ENCODE results near the gene RCOR1.

RCOR1 gene

GRCh38 chr14:102749393-102750305 is 157.2 kb downstream of the RCOR1 start:
- no peak overlapping the region for H3K4me3 ChIP-seq (ENCODE audit: low read depth, low read length)
- no peak for TF ChIP-seq CTCF (IDR thresholded peaks at IDR 0.05; ENCODE audit: low read depth, low read length)
- in situ Hi-C loops (cut with HindIII; ENCODE audit: low sequenced_read_pairs) = no loop called here
- no peak for DNase-seq (ENCODE audit: low read depth, low spot score)

- TF ChIP-seq CTCF (IDR thresholded peaks at IDR 0.05; ENCODE audit: low read depth, low read length) = no peak
- H3K4me3 ChIP-seq (ENCODE audit: low read depth, low read length) = no peak overlapping the region
- in situ Hi-C loops (cut with HindIII; ENCODE audit: low sequenced_read_pairs) = no loop called here
- DNase-seq (ENCODE audit: low read depth, low spot score) = no peak
Measured at GRCh38 chr14:102750376-102750775, 157.9 kb downstream of the RCOR1 start.

GRCh38 chr14:102751088-102751487 is 158.6 kb downstream of the RCOR1 start:
- in situ Hi-C loops (cut with HindIII; ENCODE audit: low sequenced_read_pairs) = no loop called here
- TF ChIP-seq CTCF (IDR thresholded peaks at IDR 0.05; ENCODE audit: low read depth, low read length) = no peak
- DNase-seq (ENCODE audit: low read depth, low spot score) = no peak
- no peak overlapping the region for H3K4me3 ChIP-seq (ENCODE audit: low read depth, low read length)

GRCh38 chr14:102752239-102752847 is 159.9 kb downstream of the RCOR1 start:
- in situ Hi-C loops (cut with HindIII; ENCODE audit: low sequenced_read_pairs) = no loop called here
- no peak for TF ChIP-seq CTCF (IDR thresholded peaks at IDR 0.05; ENCODE audit: low read depth, low read length)
- no peak overlapping the region for H3K4me3 ChIP-seq (ENCODE audit: low read depth, low read length)
- no peak for DNase-seq (ENCODE audit: low read depth, low spot score)

- no peak overlapping the region for H3K4me3 ChIP-seq (ENCODE audit: low read depth, low read length)
- no peak for TF ChIP-seq CTCF (IDR thresholded peaks at IDR 0.05; ENCODE audit: low read depth, low read length)
- in situ Hi-C loops (cut with HindIII; ENCODE audit: low sequenced_read_pairs) = no loop called here
- no peak for DNase-seq (ENCODE audit: low read depth, low spot score)
Measured at GRCh38 chr14:102754370-102755262, 162.2 kb downstream of the RCOR1 start.

GRCh38 chr14:102757646-102758045 is 165.2 kb downstream of the RCOR1 start:
- DNase-seq (ENCODE audit: low read depth, low spot score) = no peak
- no peak for TF ChIP-seq CTCF (IDR thresholded peaks at IDR 0.05; ENCODE audit: low read depth, low read length)
- in situ Hi-C loops (cut with HindIII; ENCODE audit: low sequenced_read_pairs) = no loop called here
- H3K4me3 ChIP-seq (ENCODE audit: low read depth, low read length) = no peak overlapping the region
